WTC11 (cell line): ENCODE results near the gene CLTCL1. TPM values are rescaled to one million over a fixed set of nuclear protein-coding genes. Genes with fewer than 3 reads are reported as not detected.
"Not testable (repeated sequence)": the region's sequence is repeated elsewhere in the genome, so short reads cannot be mapped to it uniquely, and the experiment has no call there.

Experiments
- ATAC-seq: fragments of 200-7000 bp; cut with Tn5 transposase; 2 replicates; pipeline ENCODE4 v1.10.0; 2021; ENCODE audit warnings: mild to moderate bottlenecking, moderate library complexity
- CTCF ChIA-PET: fragments of 300-600 bp; sonication (Branson Sonifier 250); formaldehyde crosslinking; loops from one replicate; lab custom pipeline; 2021; ENCODE audit warnings: antibody characterized with exemption; lab: Charles Lee
- POLR2A ChIA-PET: fragments of 350-600 bp; sonication (Branson Sonifier 250); formaldehyde crosslinking; loops from one replicate; lab custom pipeline; 2021; ENCODE audit warnings: antibody characterized with exemption; lab: Charles Lee
- DNase-seq: peaks from one replicate; pipeline ENCODE4 v3.0.0; 2021; ENCODE audit warnings: low spot score
- H3K27ac Mint-ChIP-seq: 2 replicates; pipeline ENCODE4 v1.8.0; 2021; ENCODE audit warnings: mixed read lengths
- H3K27me3 Mint-ChIP-seq: 2 replicates; pipeline ENCODE4 v1.8.0; 2021; ENCODE audit warnings: low read depth, mild to moderate bottlenecking, moderate library complexity, mixed read lengths
- H3K36me3 Mint-ChIP-seq: 2 replicates; pipeline ENCODE4 v1.8.0; 2021; ENCODE audit warnings: mixed read lengths
- H3K4me1 Mint-ChIP-seq: 2 replicates; pipeline ENCODE4 v1.8.0; 2022; ENCODE audit warnings: mixed read lengths
- H3K4me3 Mint-ChIP-seq: 2 replicates; pipeline ENCODE4 v1.8.0; 2021; ENCODE audit warnings: mild to moderate bottlenecking, moderate library complexity, mixed read lengths
- H3K9me3 Mint-ChIP-seq: 2 replicates; pipeline ENCODE4 v1.8.0; 2021; ENCODE audit warnings: mixed read lengths
- CBFB ChIP-seq: sonication (generic); formaldehyde crosslinking; IDR thresholded peaks from 2 replicates; pipeline ENCODE4 v1.8.1; 2022; ENCODE audit warnings: mild to moderate bottlenecking, low read depth, missing genetic modification reagents
- CTCF ChIP-seq: fragments of 200-600 bp; IDR thresholded peaks from 2 replicates; pipeline ENCODE4 v1.8.0; 2022; ENCODE audit warnings: antibody characterized with exemption
- ESRRA ChIP-seq: sonication (generic); formaldehyde crosslinking; IDR thresholded peaks from 2 replicates; pipeline ENCODE4 v1.8.1; 2022; ENCODE audit warnings: mild to moderate bottlenecking, missing genetic modification reagents, borderline replicate concordance
- ETV6 ChIP-seq: sonication (generic); formaldehyde crosslinking; IDR thresholded peaks from 2 replicates; pipeline ENCODE4 v1.8.1; 2022; ENCODE audit warnings: mild to moderate bottlenecking, missing genetic modification reagents
- FOXP1 ChIP-seq: sonication (generic); formaldehyde crosslinking; IDR thresholded peaks from 2 replicates; pipeline ENCODE4 v1.8.0; 2022; ENCODE audit warnings: missing genetic modification reagents, mild to moderate bottlenecking, moderate library complexity, borderline replicate concordance
- KAT7 ChIP-seq: sonication (generic); formaldehyde crosslinking; IDR thresholded peaks from 2 replicates; pipeline ENCODE4 v1.8.1; 2023; ENCODE audit warnings: missing genetic modification reagents, mild to moderate bottlenecking, borderline replicate concordance
- MXD4 ChIP-seq: fragments of 250-450 bp; sonication (Bioruptor Pico); IDR thresholded peaks from 2 replicates; pipeline ENCODE4 v1.8.0; 2021; ENCODE audit warnings: mild to moderate bottlenecking, moderate library complexity, borderline replicate concordance
- NFE2L1 ChIP-seq: sonication (generic); formaldehyde crosslinking; IDR thresholded peaks from 2 replicates; pipeline ENCODE4 v1.8.1; 2023; ENCODE audit warnings: missing genetic modification reagents
- OVOL2 ChIP-seq: fragments of 250-450 bp; sonication (Bioruptor Pico); IDR thresholded peaks from 2 replicates; pipeline ENCODE4 v1.9.0; 2021; ENCODE audit warnings: mild to moderate bottlenecking, borderline replicate concordance
- SMAD3 ChIP-seq: sonication (generic); formaldehyde crosslinking; IDR thresholded peaks from 2 replicates; pipeline ENCODE4 v1.8.0; 2022; ENCODE audit warnings: missing genetic modification reagents, mild to moderate bottlenecking, borderline replicate concordance
- STAT6 ChIP-seq: sonication (generic); formaldehyde crosslinking; conservative IDR thresholded peaks from 2 replicates; pipeline ENCODE4 v1.8.1; 2023; ENCODE audit warnings: mild to moderate bottlenecking, low read depth, missing genetic modification reagents, moderate library complexity
- ZNF121 ChIP-seq: sonication (generic); formaldehyde crosslinking; IDR thresholded peaks from 2 replicates; pipeline ENCODE4 v1.8.0; 2023; ENCODE audit warnings: missing genetic modification reagents
- ZNF263 ChIP-seq: sonication (generic); formaldehyde crosslinking; IDR thresholded peaks from 2 replicates; pipeline ENCODE4 v1.8.1; 2022; ENCODE audit warnings: low read depth, mild to moderate bottlenecking, moderate library complexity, missing genetic modification reagents
- total RNA-seq: library from RNA; stranded (reverse); gene quantifications from 3 replicates; pipeline ENCODE4 v1.2.3, GENCODE V29; 2021

The CLTCL1 gene
- total RNA-seq, 1 experiment from 2014 or later: 15.5 TPM

DNA sequence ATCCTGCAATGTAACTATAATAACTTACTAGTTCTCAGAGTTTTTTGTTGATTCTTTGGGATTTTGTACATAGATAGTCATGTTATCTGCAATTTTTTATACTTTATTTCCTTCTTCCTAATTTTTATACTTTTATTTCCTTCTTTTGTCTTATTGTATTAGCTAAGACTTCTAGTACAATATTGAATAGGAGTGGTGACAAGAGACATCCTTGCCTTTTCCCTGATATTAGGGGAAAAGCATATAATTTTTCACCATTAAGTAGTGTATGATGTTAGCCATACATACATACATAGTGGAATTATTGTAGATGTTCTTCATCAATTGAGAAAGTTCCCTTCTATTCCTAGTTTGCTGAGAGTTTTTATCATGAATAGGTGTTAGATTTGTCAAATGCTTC lies 27.8 kb upstream of the CLTCL1 start:
- ATAC-seq (no peak), DNase-seq (no peak)
- Mint-ChIP-seq H3K27ac (no peak overlapping the region), H3K9me3 (peaks cover 82% of the 10 kb centered on the region), H3K27me3 (peaks cover 24% of the 10 kb centered on the region), H3K36me3 (peaks cover 47% of the 10 kb centered on the region), H3K4me3 (no peak overlapping the region), H3K4me1 (no peaks in the 10 kb centered on the region)
- ChIA-PET POLR2A (no interaction called here), CTCF (no interaction called here)
- TF ChIP-seq ESRRA: no peak

DNA sequence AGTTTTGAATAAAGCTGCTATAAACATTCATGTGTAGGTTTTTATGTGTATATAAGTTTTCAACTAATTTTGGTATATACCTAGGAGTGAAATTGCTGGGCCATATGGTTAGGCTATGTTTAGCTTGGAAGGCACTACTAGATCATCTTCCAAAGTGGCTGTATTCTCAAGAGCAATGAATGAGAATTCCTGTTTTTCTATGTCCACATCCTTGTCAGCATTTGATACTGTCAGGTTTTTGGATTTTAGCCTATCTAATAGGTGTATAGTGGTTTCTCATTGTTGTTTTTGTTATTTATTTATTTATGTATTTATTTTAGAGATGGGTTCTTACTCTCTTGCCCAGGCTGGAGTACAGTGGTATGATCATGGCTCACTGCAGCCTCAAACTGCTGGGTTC lies 26.3 kb upstream of the CLTCL1 start:
- ATAC-seq (no peak), DNase-seq (no peak)
- no peak overlapping the region for H3K4me3 Mint-ChIP-seq
- peaks cover 27% of the 10 kb centered on the region for H3K27me3 Mint-ChIP-seq
- peaks cover 83% of the 10 kb centered on the region for H3K9me3 Mint-ChIP-seq
- ChIA-PET CTCF (interaction anchor here (1.4 kb wide), 1 partner anchor 18 kb away, joined by 4 read pairs; no protein-coding TSS in a partner anchor), POLR2A (no interaction called here)
- no peak for TF ChIP-seq MXD4 (CRISPR knock-in tag)
- TF ChIP-seq OVOL2 (CRISPR knock-in tag): no peak
- no peak for TF ChIP-seq SMAD3 (CRISPR knock-in tag)
- TF ChIP-seq ETV6 (CRISPR knock-in tag): no peak
- no peaks in the 10 kb centered on the region for H3K4me1 Mint-ChIP-seq
- H3K27ac Mint-ChIP-seq: no peak overlapping the region
- peaks cover 50% of the 10 kb centered on the region for H3K36me3 Mint-ChIP-seq

- DNase-seq (no peak), ATAC-seq (no peak)
- Mint-ChIP-seq H3K27ac (no peak overlapping the region), H3K27me3 (peaks cover 6% of the 10 kb centered on the region), H3K36me3 (no peaks in the 10 kb centered on the region), H3K4me1 (no peaks in the 10 kb centered on the region), H3K9me3 (peaks cover 17% of the 10 kb centered on the region), H3K4me3 (no peak overlapping the region)
- ChIA-PET POLR2A (no interaction called here), CTCF (no interaction called here)
- TF ChIP-seq CTCF: no peak
- TF ChIP-seq NFE2L1 (CRISPR knock-in tag): no peak
- TF ChIP-seq CBFB (CRISPR knock-in tag): no peak
- no peak for TF ChIP-seq KAT7 (CRISPR knock-in tag)
- TF ChIP-seq FOXP1 (CRISPR knock-in tag): no peak
- TF ChIP-seq ZNF121 (CRISPR knock-in tag): no peak
- TF ChIP-seq STAT6 (CRISPR knock-in tag): no peak
- TF ChIP-seq ZNF263 (CRISPR knock-in tag): no peak
These were observed 16.4 kb upstream of the CLTCL1 start for GRCh38 chr22:19307872-19308271.

DNA sequence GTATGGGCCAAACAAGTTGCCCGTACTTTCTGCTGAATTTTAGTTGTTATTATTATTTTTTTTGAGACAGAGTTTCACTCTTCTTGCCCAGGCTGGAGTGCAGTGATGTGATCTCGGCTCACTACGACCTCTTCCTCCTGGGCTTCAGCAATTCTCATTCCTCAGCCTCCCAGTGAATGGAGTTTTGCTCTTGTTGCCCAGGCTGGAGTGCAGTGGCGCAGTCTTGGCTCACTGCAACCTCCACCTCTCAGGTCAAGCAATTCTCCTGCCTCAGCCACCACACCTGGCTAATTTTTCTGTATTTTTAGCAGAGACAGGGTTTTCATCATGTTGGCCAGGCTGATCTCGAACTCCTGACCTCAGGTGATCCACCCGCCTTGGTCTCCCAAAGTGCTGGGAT lies 15.0 kb upstream of the CLTCL1 start:
- H3K4me1 Mint-ChIP-seq, H3K4me3 Mint-ChIP-seq, DNase-seq, H3K27ac Mint-ChIP-seq, H3K27me3 Mint-ChIP-seq, CTCF ChIA-PET, POLR2A ChIA-PET, ATAC-seq, H3K36me3 Mint-ChIP-seq: not testable (repeated sequence)
- peaks cover 12% of the 10 kb centered on the region for H3K9me3 Mint-ChIP-seq

DNA sequence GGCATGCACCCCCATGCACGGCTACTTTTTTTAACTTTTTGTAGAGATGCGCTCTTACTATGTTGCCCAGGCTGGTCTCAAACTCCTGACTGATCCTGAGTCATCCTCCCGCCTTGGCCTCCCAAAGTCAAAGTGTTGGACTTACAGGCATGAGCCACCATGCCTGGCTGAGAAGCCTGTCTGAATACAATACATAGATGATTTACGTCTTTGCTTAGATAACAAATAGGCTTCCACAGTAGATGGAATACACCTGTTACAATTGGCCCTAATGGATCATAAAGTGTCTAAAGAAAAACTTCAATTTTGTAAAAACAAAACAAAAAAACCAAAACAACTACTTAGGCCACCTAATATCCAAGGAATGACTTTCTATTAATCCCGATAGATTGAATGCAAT lies 13.0 kb upstream of the CLTCL1 start:
- H3K4me3 Mint-ChIP-seq: no peak overlapping the region
- no peak for ATAC-seq

More for the DNA sequence above, 13.0 kb upstream of the CLTCL1 start:
- Mint-ChIP-seq H3K9me3 (peaks cover 11% of the 10 kb centered on the region), H3K27ac (no peak overlapping the region), H3K4me1 (no peaks in the 10 kb centered on the region), H3K36me3 (no peaks in the 10 kb centered on the region), H3K27me3 (peaks cover 6% of the 10 kb centered on the region)
- no peak for DNase-seq
- POLR2A ChIA-PET: no interaction called here
- TF ChIP-seq OVOL2 (CRISPR knock-in tag) (no peak), ZNF121 (CRISPR knock-in tag) (no peak)
- CTCF ChIA-PET: interaction anchor here (1.1 kb wide), 1 partner anchor 125 kb away, joined by 3 read pairs; no protein-coding TSS in a partner anchor
